ENCODE data around the gene GINM1. TPM values are rescaled to one million over a fixed set of nuclear protein-coding genes. Genes with fewer than 3 reads are reported as not detected.

Gene GINM1
- total RNA-seq, 2 donors from 2014 or later = 25.7 to 33.7 TPM

- intact Hi-C loops (cut with DNase I) = no loop called here
- Histone ChIP-seq H3K36me3 (replicated peaks in 1 of 2; ENCODE audit: insufficient read depth in 1 of 2, low read depth in 2 of 2) (no peaks in the 10 kb centered on the region), H3K4me3 (no peak overlapping the region), H3K4me1 (peaks cover 4% of the 10 kb centered on the region), H3K27me3 (no peaks in the 10 kb centered on the region), H3K27ac (no peak overlapping the region), H3K9me3 (no peaks in the 10 kb centered on the region)
- no peak for TF ChIP-seq CTCF (IDR thresholded peaks at IDR 0.05)
- no peak for TF ChIP-seq POLR2A (IDR thresholded peaks at IDR 0.05)
- WGBS, 2 donors = 96 to 100% methylated on average over 1 of the region's 1 CpG
- DNase-seq = no peak
- ATAC-seq = no peak
Measured at GRCh38 chr6:149634315-149634714, 68.1 kb downstream of the GINM1 start.

GRCh38 chr6:149636124-149636523 is 69.9 kb downstream of the GINM1 start:
- ATAC-seq = no peak
- H3K36me3 ChIP-seq (replicated peaks in 1 of 2; ENCODE audit: insufficient read depth in 1 of 2, low read depth in 2 of 2) = no peaks in the 10 kb centered on the region
- TF ChIP-seq CTCF (IDR thresholded peaks at IDR 0.05) (no peak), POLR2A (IDR thresholded peaks at IDR 0.05) (no peak)
- H3K4me1 ChIP-seq = peaks cover 4% of the 10 kb centered on the region
- DNase-seq = no peak
- no peaks in the 10 kb centered on the region for H3K9me3 ChIP-seq
- no peak overlapping the region for H3K27ac ChIP-seq
- intact Hi-C loops (cut with DNase I) = no loop called here
- WGBS, 2 donors = 72 to 74% methylated on average over 2 of the region's 2 CpGs
- no peaks in the 10 kb centered on the region for H3K27me3 ChIP-seq
- no peak overlapping the region for H3K4me3 ChIP-seq

Small RNA genes within 50 kb of the gene (small RNA-seq; reads per million reads assigned to genes)
- not detected for gene RF00019
- not detected for gene RF00410
- not detected for gene RNU7-3P

Other genes with a start within 250 kb of the GINM1 start
- gene TAB2, start 248.7 kb upstream of the GINM1 start, total RNA-seq = 10 to 100 TPM; 25.7 to 26.2 TPM
- gene SUMO4, start 166.1 kb upstream of the GINM1 start, total RNA-seq = 1 to 10 TPM in 1 of 2 donors, not detected in 1; 1.3 TPM
- gene ZC3H12D, start 81.4 kb upstream of the GINM1 start, total RNA-seq = 1 to 10 TPM in 1 of 2 donors, under 1 TPM in 1; 0.52 to 2.6 TPM
- 10 to 100 TPM; 14.5 to 24.1 TPM for gene PPIL4, start 20.3 kb upstream of the GINM1 start, total RNA-seq
- gene KATNA1, start 82.3 kb downstream of the GINM1 start, total RNA-seq = 1 to 10 TPM; 4.3 to 8.8 TPM
- gene LATS1, start 151.7 kb downstream of the GINM1 start, total RNA-seq = 10 to 100 TPM; 12.7 to 15.5 TPM
- 10 to 100 TPM in 1 of 2 donors, 1 to 10 TPM in 1; 8.6 to 22.8 TPM for gene NUP43, start 180.2 kb downstream of the GINM1 start, total RNA-seq
- gene PCMT1, start 183.4 kb downstream of the GINM1 start, total RNA-seq = 10 to 100 TPM; 26.2 to 26.7 TPM